ENCODE measurements around the gene CA10. TPM values are rescaled to one million over a fixed set of nuclear protein-coding genes. Genes with fewer than 3 reads are reported as not detected.

Gene CA10
- total and polyA plus RNA-seq, 9 of the 15 experiments (the other 6 are each of a cell fraction or from before 2014, with no cell fraction given), result not detected

DNA sequence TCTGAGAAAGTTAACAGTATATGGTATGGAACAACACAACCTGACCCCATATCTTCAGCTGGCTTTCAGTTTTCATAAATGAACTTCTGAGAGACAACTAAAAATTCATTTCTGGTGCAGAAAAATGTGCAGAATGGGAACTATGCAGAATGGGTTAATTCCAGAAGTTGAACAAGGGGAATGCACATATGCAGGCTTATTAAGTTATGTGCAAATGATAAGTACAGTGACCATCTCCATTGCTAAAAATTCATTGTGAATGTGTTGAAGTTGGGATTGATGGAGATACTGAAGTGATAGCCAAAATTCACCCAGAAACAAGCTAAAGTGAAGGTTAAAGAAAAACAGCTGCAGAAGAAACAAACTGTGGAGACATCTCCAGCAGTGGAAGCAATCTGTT lies 315.8 kb downstream of the CA10 start (continued):
- TF ChIP-seq, protein P1, sequence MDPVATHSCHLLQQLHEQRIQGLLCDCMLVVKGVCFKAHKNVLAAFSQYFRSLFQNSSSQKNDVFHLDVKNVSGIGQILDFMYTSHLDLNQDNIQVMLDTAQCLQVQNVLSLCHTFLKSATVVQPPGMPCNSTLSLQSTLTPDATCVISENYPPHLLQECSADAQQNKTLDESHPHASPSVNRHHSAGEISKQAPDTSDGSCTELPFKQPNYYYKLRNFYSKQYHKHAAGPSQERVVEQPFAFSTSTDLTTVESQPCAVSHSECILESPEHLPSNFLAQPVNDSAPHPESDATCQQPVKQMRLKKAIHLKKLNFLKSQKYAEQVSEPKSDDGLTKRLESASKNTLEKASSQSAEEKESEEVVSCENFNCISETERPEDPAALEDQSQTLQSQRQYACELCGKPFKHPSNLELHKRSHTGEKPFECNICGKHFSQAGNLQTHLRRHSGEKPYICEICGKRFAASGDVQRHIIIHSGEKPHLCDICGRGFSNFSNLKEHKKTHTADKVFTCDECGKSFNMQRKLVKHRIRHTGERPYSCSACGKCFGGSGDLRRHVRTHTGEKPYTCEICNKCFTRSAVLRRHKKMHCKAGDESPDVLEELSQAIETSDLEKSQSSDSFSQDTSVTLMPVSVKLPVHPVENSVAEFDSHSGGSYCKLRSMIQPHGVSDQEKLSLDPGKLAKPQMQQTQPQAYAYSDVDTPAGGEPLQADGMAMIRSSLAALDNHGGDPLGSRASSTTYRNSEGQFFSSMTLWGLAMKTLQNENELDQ (CRISPR knock-in tag; IDR thresholded peaks at IDR 0.05; ENCODE audit: borderline replicate concordance), result no peak
- TF ChIP-seq KAT2B (IDR thresholded peaks at IDR 0.05; ENCODE audit: low read depth, low read length) (no peak), BRD4 (IDR thresholded peaks at IDR 0.05) (no peak), ZNF696 (CRISPR knock-in tag; conservative IDR thresholded peaks at IDR 0.05) (no peak)
- TF ChIP-seq, protein P2, sequence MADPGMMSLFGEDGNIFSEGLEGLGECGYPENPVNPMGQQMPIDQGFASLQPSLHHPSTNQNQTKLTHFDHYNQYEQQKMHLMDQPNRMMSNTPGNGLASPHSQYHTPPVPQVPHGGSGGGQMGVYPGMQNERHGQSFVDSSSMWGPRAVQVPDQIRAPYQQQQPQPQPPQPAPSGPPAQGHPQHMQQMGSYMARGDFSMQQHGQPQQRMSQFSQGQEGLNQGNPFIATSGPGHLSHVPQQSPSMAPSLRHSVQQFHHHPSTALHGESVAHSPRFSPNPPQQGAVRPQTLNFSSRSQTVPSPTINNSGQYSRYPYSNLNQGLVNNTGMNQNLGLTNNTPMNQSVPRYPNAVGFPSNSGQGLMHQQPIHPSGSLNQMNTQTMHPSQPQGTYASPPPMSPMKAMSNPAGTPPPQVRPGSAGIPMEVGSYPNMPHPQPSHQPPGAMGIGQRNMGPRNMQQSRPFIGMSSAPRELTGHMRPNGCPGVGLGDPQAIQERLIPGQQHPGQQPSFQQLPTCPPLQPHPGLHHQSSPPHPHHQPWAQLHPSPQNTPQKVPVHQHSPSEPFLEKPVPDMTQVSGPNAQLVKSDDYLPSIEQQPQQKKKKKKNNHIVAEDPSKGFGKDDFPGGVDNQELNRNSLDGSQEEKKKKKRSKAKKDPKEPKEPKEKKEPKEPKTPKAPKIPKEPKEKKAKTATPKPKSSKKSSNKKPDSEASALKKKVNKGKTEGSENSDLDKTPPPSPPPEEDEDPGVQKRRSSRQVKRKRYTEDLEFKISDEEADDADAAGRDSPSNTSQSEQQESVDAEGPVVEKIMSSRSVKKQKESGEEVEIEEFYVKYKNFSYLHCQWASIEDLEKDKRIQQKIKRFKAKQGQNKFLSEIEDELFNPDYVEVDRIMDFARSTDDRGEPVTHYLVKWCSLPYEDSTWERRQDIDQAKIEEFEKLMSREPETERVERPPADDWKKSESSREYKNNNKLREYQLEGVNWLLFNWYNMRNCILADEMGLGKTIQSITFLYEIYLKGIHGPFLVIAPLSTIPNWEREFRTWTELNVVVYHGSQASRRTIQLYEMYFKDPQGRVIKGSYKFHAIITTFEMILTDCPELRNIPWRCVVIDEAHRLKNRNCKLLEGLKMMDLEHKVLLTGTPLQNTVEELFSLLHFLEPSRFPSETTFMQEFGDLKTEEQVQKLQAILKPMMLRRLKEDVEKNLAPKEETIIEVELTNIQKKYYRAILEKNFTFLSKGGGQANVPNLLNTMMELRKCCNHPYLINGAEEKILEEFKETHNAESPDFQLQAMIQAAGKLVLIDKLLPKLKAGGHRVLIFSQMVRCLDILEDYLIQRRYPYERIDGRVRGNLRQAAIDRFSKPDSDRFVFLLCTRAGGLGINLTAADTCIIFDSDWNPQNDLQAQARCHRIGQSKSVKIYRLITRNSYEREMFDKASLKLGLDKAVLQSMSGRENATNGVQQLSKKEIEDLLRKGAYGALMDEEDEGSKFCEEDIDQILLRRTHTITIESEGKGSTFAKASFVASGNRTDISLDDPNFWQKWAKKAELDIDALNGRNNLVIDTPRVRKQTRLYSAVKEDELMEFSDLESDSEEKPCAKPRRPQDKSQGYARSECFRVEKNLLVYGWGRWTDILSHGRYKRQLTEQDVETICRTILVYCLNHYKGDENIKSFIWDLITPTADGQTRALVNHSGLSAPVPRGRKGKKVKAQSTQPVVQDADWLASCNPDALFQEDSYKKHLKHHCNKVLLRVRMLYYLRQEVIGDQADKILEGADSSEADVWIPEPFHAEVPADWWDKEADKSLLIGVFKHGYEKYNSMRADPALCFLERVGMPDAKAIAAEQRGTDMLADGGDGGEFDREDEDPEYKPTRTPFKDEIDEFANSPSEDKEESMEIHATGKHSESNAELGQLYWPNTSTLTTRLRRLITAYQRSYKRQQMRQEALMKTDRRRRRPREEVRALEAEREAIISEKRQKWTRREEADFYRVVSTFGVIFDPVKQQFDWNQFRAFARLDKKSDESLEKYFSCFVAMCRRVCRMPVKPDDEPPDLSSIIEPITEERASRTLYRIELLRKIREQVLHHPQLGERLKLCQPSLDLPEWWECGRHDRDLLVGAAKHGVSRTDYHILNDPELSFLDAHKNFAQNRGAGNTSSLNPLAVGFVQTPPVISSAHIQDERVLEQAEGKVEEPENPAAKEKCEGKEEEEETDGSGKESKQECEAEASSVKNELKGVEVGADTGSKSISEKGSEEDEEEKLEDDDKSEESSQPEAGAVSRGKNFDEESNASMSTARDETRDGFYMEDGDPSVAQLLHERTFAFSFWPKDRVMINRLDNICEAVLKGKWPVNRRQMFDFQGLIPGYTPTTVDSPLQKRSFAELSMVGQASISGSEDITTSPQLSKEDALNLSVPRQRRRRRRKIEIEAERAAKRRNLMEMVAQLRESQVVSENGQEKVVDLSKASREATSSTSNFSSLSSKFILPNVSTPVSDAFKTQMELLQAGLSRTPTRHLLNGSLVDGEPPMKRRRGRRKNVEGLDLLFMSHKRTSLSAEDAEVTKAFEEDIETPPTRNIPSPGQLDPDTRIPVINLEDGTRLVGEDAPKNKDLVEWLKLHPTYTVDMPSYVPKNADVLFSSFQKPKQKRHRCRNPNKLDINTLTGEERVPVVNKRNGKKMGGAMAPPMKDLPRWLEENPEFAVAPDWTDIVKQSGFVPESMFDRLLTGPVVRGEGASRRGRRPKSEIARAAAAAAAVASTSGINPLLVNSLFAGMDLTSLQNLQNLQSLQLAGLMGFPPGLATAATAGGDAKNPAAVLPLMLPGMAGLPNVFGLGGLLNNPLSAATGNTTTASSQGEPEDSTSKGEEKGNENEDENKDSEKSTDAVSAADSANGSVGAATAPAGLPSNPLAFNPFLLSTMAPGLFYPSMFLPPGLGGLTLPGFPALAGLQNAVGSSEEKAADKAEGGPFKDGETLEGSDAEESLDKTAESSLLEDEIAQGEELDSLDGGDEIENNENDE (IDR thresholded peaks at IDR 0.05; ENCODE audit: low read depth, low read length), result no peak

Measured in K562 (cell line).